ENCODE results near the gene SLC12A6.

- no peak for TF ChIP-seq ELF1 (IDR thresholded peaks at IDR 0.05; ENCODE audit: borderline replicate concordance, low read depth)
- TF ChIP-seq CTCF (IDR thresholded peaks at IDR 0.05 in 2 of 3, conservative IDR thresholded peaks at IDR 0.05 in 1 of 3; ENCODE audit: borderline replicate concordance in 1 of 3, insufficient read depth in 1 of 3, low read depth in 2 of 3, low read length in 2 of 3), result no peak
- no peak for TF ChIP-seq SRF (IDR thresholded peaks at IDR 0.05; ENCODE audit: low read depth)
- no peak for TF ChIP-seq POLR2A (IDR thresholded peaks at IDR 0.05; ENCODE audit: borderline replicate concordance, extremely low read depth, insufficient read depth, insufficient read length)
- TF ChIP-seq SP1 (IDR thresholded peaks at IDR 0.05; ENCODE audit: low read depth), result no peak
- no peak for TF ChIP-seq CEBPB (IDR thresholded peaks at IDR 0.05; ENCODE audit: low read depth)
- no peak for TF ChIP-seq POLR2AphosphoS5 (IDR thresholded peaks at IDR 0.05; ENCODE audit: low read depth, low read length)
- no peak for TF ChIP-seq EZH2phosphoT487 (IDR thresholded peaks at IDR 0.05; ENCODE audit: borderline replicate concordance)
- TF ChIP-seq ATF3 (IDR thresholded peaks at IDR 0.05), result no peak
- no peak for TF ChIP-seq MAX (IDR thresholded peaks at IDR 0.05)
- no peak for TF ChIP-seq CBX3 (IDR thresholded peaks at IDR 0.05; ENCODE audit: low read depth)
- no peak for TF ChIP-seq ZNF274 (IDR thresholded peaks at IDR 0.05; ENCODE audit: low read depth, low read length)
Measured at GRCh38 chr15:34311563-34311962, 26.0 kb downstream of the SLC12A6 start.
